Heart left ventricle (tissue), 16 donors: ENCODE results near the gene CHIA. TPM values are rescaled to one million over a fixed set of nuclear protein-coding genes. Genes with fewer than 3 reads are reported as not detected.

Experiments used
- ATAC-seq, 4 donors: fragments of 200-7000 bp; cut with Tn5 transposase; one replicate each; pipeline ENCODE4 v1.9.1; 2020 to 2022; ENCODE audit warnings: moderate library complexity in 4 of 4, mild to moderate bottlenecking in 3 of 4, moderate number of reproducible peaks in 1 of 4
- DNase-seq, 5 donors: peaks; one replicate each; pipeline ENCODE4 v3.0.0-alpha.2; 2020
- H3K27ac ChIP-seq, 12 donors: fragments of 200-600 bp; sonication (generic) in 4 of 12; one replicate each; pipeline versions ENCODE4 v1.5.0 to v1.8.0; 2016 to 2022; ENCODE audit warnings: mild to moderate bottlenecking in 2 of 12
- H3K27me3 ChIP-seq, 9 donors: fragments of 200-600 bp; sonication (generic) in 2 of 9; one replicate each; pipeline versions ENCODE4 v1.5.1 to v1.8.0; 2016 to 2022; ENCODE audit warnings: mild to moderate bottlenecking in 3 of 9
- H3K36me3 ChIP-seq, 9 donors: fragments of 200-600 bp; sonication (generic) in 2 of 9; one replicate each; pipeline versions ENCODE4 v1.5.0 to v1.8.0; 2018 to 2022; ENCODE audit warnings: mild to moderate bottlenecking in 2 of 9
- H3K4me1 ChIP-seq, 12 donors: fragments of 200-600 bp; sonication (generic) in 4 of 12; one replicate each; pipeline versions ENCODE4 v1.5.0 to v1.8.0; 2016 to 2022; ENCODE audit warnings: mild to moderate bottlenecking in 3 of 12
- H3K4me3 ChIP-seq, 12 donors: fragments of 200-600 bp; sonication (generic) in 4 of 12; one replicate each; pipeline versions ENCODE4 v1.5.0 to v1.8.0; 2017 to 2022; ENCODE audit warnings: mild to moderate bottlenecking in 9 of 12, moderate library complexity in 4 of 12
- H3K9me3 ChIP-seq, 12 donors: fragments of 200-600 bp; sonication (generic) in 4 of 12; one replicate each; pipeline versions ENCODE4 v1.5.0 to v1.8.0; 2016 to 2022; ENCODE audit warnings: mild to moderate bottlenecking in 1 of 12
- CTCF ChIP-seq, 12 donors: fragments of 200-600 bp; sonication (generic) in 4 of 12; IDR thresholded peaks; one replicate each; pipeline versions ENCODE4 v1.5.0 to v1.8.0; 2018 to 2022; ENCODE audit warnings: antibody characterized with exemption in 12 of 12, mild to moderate bottlenecking in 5 of 12
- POLR2A ChIP-seq, 2 donors: fragments of 450-650 bp; IDR thresholded peaks; one replicate each; pipeline ENCODE4 v1.6.1; 2017; ENCODE audit warnings: antibody characterized with exemption in 2 of 2, mild to moderate bottlenecking in 2 of 2, moderate library complexity in 2 of 2
- WGBS, 4 donors: extraction: QIAGEN DNeasy Blood & Tissue Kit in 2 of 4; methylation state at CpG; one replicate each; pipeline versions ENCODE4 v1.1.5 to v1.1.7; 2013 to 2018; 5-methylcytosine and 5-hydroxymethylcytosine counted together
- intact Hi-C, 10 donors: fragments of 100-400 bp; cut with DNase I; formaldehyde crosslinking; loops; one replicate each; pipeline versions ENCODE4 v1.11.1 to v1.14.2; 2022
- polyA plus RNA-seq, 2 donors: library from polyadenylated mRNA; stranded (reverse); fragments of 200-250 nt; gene quantifications; one replicate each; pipeline ENCODE4 v1.2.3, GENCODE V29; 2013
- total RNA-seq, 9 donors: library from RNA; depleted of rRNA in 2 of 9; stranded (reverse); fragments of >200 nt in 2 of 9; fragmentation: NEBNext Ultra II Directional in 3 of 9; extraction: Animal tissue kit (Norgen Biotek cat#: 25700) in 3 of 9; gene quantifications; one replicate each; pipeline versions ENCODE4 v1.1.0 to v1.2.4, GENCODE V29; 2016 to 2023
- donor health status: ischemic (EF 13 %, LVEDD 7.1; RV severe dilation, severe dysfunction).
- donor health status: healthy with polysubstance abuse.
- donor health status: DM: no; HTN: yes; CAD: no.
- donor health status: DM: no; HTN: no; CAD: no.
- donor health status: ischemic (EF 25% LVEDD 6.9; RV normal size, moderate dysfunction).
- donor health status: ischemic (EF 25% LVEDD 5.7; RV mildly dilated, moderate dysfunction).
- donor health status: healthy.
- donor health status: DM: yes; HTN: yes; CAD: no.
- donor health status: ischemic (EF 35%, LVEDD 5.7; RV mildly dilated, moderate dysfunction).
- donor health status: nonischemic (EF 11% LVEDD 7.7; RV severe dilation, severe dysfunction).
- donor health status: DM: yes; HTN: yes; CAD: no.
- donor health status: PGD.
- donor health status: ischemic (EF 29% LVEDD 5.4; RV normal size, mild dysfunction).
- donor health status: nonischemic (EF 23%, LVEDD 6.1; RV moderate dilation, normal function).

The CHIA gene
- total and polyA plus RNA-seq, 11 donors, result 0.10 to 0.61 TPM; not detected in 9

DNA sequence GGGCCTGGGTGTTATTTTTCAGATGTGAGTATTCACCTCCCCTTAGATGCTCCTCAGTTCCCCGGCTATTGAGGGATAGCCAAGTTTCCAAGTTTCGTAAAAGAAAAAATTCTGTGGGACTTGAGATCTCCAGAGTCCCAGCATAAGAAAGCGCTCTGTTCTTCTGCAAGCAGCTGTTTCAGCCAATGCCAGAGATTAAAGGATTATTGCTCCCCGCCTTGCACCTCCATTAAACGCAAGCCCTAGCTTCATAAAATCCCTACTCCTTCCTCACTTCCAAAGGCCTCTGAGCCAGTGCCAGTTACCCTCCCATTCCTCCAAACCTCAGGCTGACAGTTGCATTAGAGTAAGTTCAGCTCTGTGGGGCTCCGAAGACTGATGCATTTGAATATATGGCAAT, 56.4 kb downstream of the CHIA start:
- WGBS, 4 donors, result 55 to 68% (median 62%) methylated on average over 6 of the region's 6 CpGs
- DNase-seq (no peak), ATAC-seq (no peak)
- no peak for TF ChIP-seq CTCF (IDR thresholded peaks at IDR 0.05)
- TF ChIP-seq POLR2A (IDR thresholded peaks at IDR 0.05), result no peak
- Histone ChIP-seq H3K4me1 (peaks cover 0 to 13% (median 0%) of the 10 kb centered on the region in 12 donors), H3K27ac (peak overlapping the region in 9 of 12 donors; percentile 53 to 85 (median 77)), H3K36me3 (no peaks in the 10 kb centered on the region), H3K4me3 (peak overlapping the region in 9 of 12 donors; percentile 52 to 80 (median 56)), H3K27me3 (no peaks in the 10 kb centered on the region), H3K9me3 (no peaks in the 10 kb centered on the region)
- intact Hi-C loops, result loop anchor here in 1 of 10 donors (5.0 kb wide), 1 partner anchor 120 kb away; the partner anchor contains the start of gene CHI3L2

DNA sequence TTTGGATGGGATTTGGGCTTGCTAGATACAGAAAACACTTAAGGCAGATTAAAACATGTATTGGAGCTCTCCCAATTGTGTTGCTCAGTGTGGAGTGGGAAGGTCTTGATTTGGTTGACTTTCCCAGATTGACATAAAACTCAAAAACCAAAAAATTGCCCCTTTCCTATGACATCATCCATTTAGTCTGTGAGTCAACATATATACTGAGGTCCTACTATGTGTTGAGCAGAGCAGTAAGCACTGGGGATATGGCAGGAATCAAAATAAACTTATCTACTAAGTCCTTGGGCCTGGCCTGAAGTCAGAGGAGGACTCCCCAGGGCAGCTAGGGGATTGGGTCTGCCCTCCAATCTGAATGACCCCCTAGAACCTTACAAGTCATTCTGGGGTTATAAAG, 61.0 kb downstream of the CHIA start:
- DNase-seq, result no peak
- Histone ChIP-seq H3K9me3 (no peaks in the 10 kb centered on the region), H3K27ac (no peak overlapping the region), H3K36me3 (no peaks in the 10 kb centered on the region), H3K27me3 (no peaks in the 10 kb centered on the region), H3K4me3 (no peak overlapping the region), H3K4me1 (peaks cover 0 to 5% (median 0%) of the 10 kb centered on the region in 12 donors)
- no peak for TF ChIP-seq CTCF (IDR thresholded peaks at IDR 0.05)
- no peak for TF ChIP-seq POLR2A (IDR thresholded peaks at IDR 0.05)
- no peak for ATAC-seq
- intact Hi-C loops, result no loop called here

- Histone ChIP-seq H3K4me1 (no peaks in the 10 kb centered on the region), H3K36me3 (no peaks in the 10 kb centered on the region), H3K4me3 (no peak overlapping the region), H3K27ac (no peak overlapping the region), H3K9me3 (no peaks in the 10 kb centered on the region), H3K27me3 (no peaks in the 10 kb centered on the region)
- no peak for TF ChIP-seq CTCF (IDR thresholded peaks at IDR 0.05)
- TF ChIP-seq POLR2A (IDR thresholded peaks at IDR 0.05), result no peak
- intact Hi-C loops, result no loop called here
- no peak for ATAC-seq
- no peak for DNase-seq
These were observed 63.9 kb downstream of the CHIA start for GRCh38 chr1:111354584-111354983.

DNA sequence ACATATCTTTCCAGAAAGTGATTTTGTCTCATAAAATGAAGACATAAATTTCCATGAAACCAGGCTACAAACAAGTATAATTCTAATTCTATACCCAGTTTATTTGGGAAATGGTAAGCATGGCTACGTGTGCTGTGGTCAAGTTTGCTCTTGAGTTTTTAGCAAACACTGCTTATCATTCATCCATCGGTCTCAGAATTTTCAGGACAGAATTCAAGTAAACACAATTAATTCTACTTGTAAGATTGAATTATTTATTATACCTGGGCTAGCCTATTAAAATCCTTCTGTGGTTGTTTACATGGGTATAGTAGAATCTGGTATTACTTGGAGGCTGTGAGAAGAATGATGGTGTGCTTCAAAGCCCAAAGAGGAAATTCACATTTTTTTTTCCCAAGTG, 68.3 kb downstream of the CHIA start:
- no peaks in the 10 kb centered on the region for H3K27me3 ChIP-seq
- no peaks in the 10 kb centered on the region for H3K36me3 ChIP-seq
- DNase-seq (no peak), ATAC-seq (no peak)
- WGBS, 4 donors, result 85 to 94% (median 93%) methylated on average over 2 of the region's 2 CpGs
- intact Hi-C loops, result no loop called here
- TF ChIP-seq CTCF (IDR thresholded peaks at IDR 0.05) (no peak), POLR2A (IDR thresholded peaks at IDR 0.05) (no peak)
- H3K9me3 ChIP-seq, result no peaks in the 10 kb centered on the region
- H3K4me3 ChIP-seq, result no peak overlapping the region
- H3K27ac ChIP-seq, result no peak overlapping the region
- no peaks in the 10 kb centered on the region for H3K4me1 ChIP-seq
